ENCODE data around the gene RNF207.

DNA sequence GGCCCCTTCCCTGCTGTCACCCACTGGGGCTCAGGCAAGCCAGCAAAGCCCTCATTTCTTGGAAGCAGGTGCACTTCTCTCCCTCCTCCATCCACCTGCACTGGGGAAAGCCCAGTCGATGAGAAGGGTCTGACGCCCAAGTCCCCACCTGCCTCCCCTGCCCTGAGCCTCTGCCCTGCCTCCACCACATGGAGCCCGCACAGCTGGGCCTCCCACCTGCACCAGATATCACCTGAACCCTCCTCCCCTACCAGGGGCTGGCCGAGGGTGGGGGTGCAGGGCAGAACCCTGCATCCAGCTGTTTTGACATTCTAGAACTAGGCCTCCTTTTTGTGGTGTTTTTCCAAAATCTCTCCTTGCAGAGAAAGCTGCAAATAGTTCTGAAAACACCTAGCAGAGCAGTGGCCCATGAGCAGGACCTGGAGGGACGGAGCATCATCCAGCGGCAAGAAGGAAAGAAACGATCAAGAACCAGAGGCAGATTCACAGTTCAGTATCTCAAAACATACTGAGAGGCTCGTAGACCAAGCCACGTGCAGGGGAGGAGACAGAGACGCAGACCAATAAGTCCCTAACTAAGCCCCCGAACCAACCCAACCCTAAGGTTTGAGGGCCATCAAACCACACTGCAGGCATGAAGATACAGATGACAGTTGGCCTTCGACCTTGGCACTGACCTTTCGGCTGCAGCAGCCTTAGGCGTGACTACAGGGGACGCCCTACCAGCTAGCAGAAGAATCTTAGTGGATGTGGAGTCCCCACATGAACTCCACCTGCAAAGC is 42.5 kb upstream of the RNF207 start:
- TF ChIP-seq, protein P1, sequence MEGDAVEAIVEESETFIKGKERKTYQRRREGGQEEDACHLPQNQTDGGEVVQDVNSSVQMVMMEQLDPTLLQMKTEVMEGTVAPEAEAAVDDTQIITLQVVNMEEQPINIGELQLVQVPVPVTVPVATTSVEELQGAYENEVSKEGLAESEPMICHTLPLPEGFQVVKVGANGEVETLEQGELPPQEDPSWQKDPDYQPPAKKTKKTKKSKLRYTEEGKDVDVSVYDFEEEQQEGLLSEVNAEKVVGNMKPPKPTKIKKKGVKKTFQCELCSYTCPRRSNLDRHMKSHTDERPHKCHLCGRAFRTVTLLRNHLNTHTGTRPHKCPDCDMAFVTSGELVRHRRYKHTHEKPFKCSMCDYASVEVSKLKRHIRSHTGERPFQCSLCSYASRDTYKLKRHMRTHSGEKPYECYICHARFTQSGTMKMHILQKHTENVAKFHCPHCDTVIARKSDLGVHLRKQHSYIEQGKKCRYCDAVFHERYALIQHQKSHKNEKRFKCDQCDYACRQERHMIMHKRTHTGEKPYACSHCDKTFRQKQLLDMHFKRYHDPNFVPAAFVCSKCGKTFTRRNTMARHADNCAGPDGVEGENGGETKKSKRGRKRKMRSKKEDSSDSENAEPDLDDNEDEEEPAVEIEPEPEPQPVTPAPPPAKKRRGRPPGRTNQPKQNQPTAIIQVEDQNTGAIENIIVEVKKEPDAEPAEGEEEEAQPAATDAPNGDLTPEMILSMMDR (conservative IDR thresholded peaks at IDR 0.05; ENCODE audit: low read length): no peak
- TF ChIP-seq EZH2phosphoT487 (IDR thresholded peaks at IDR 0.05; ENCODE audit: borderline replicate concordance): no peak

Measured in Loucy (cell line).